Measurements from ENCODE around the gene PHYH. TPM values are rescaled to one million over a fixed set of nuclear protein-coding genes. Genes with fewer than 3 reads are reported as not detected.

The PHYH gene
- total and polyA plus RNA-seq, 4 donors: 45.4 to 139 (median 86.8) TPM

- H3K27me3 ChIP-seq (ENCODE audit: control insufficient read depth in 4 of 4, insufficient read depth in 4 of 4, low read length in 3 of 4): no peaks in the 10 kb centered on the region
- no peaks in the 10 kb centered on the region for H3K4me1 ChIP-seq (ENCODE audit: control insufficient read depth in 4 of 4, insufficient read depth in 4 of 4, low read length in 3 of 4)
- WGBS: 90% methylated on average over 16 of the region's 16 CpGs
- H3K4me3 ChIP-seq (ENCODE audit: low read depth in 1 of 3, low read length in 3 of 3): no peak overlapping the region
- no peaks in the 10 kb centered on the region for H3K36me3 ChIP-seq (ENCODE audit: control insufficient read depth in 4 of 4, insufficient read depth in 3 of 4, low read depth in 1 of 4, low read length in 3 of 4)
- H3K27ac ChIP-seq (ENCODE audit: low read depth in 1 of 2, low read length in 2 of 2): no peak overlapping the region
- H3K9me3 ChIP-seq (ENCODE audit: control insufficient read depth in 4 of 4, low read length in 3 of 4): no peaks in the 10 kb centered on the region
- no peak for DNase-seq (ENCODE audit: low spot score)
- TF ChIP-seq RAD21 (IDR thresholded peaks at IDR 0.05): no peak
- TF ChIP-seq EGR1 (IDR thresholded peaks at IDR 0.05; ENCODE audit: low read depth in 2 of 2): no peak
- TF ChIP-seq CTCF (IDR thresholded peaks at IDR 0.05; ENCODE audit: low read depth, low read length, missing input control): no peak
- TF ChIP-seq NR2F2 (IDR thresholded peaks at IDR 0.05): no peak
- TF ChIP-seq HNF4A (conservative IDR thresholded peaks at IDR 0.05): no peak
- TF ChIP-seq, protein P1, sequence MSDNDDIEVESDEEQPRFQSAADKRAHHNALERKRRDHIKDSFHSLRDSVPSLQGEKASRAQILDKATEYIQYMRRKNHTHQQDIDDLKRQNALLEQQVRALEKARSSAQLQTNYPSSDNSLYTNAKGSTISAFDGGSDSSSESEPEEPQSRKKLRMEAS (IDR thresholded peaks at IDR 0.05): no peak
- no peak for TF ChIP-seq RXRA (IDR thresholded peaks at IDR 0.05)
- TF ChIP-seq JUND (IDR thresholded peaks at IDR 0.05): no peak
- TF ChIP-seq ATF3 (IDR thresholded peaks at IDR 0.05): no peak
- TF ChIP-seq, protein P2, sequence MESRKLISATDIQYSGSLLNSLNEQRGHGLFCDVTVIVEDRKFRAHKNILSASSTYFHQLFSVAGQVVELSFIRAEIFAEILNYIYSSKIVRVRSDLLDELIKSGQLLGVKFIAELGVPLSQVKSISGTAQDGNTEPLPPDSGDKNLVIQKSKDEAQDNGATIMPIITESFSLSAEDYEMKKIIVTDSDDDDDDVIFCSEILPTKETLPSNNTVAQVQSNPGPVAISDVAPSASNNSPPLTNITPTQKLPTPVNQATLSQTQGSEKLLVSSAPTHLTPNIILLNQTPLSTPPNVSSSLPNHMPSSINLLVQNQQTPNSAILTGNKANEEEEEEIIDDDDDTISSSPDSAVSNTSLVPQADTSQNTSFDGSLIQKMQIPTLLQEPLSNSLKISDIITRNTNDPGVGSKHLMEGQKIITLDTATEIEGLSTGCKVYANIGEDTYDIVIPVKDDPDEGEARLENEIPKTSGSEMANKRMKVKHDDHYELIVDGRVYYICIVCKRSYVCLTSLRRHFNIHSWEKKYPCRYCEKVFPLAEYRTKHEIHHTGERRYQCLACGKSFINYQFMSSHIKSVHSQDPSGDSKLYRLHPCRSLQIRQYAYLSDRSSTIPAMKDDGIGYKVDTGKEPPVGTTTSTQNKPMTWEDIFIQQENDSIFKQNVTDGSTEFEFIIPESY (IDR thresholded peaks at IDR 0.05): no peak
- TF ChIP-seq FOXA2 (IDR thresholded peaks at IDR 0.05): no peak
- no peak for TF ChIP-seq YY1 (IDR thresholded peaks at IDR 0.05)
- TF ChIP-seq HNF4G (IDR thresholded peaks at IDR 0.05): no peak
- TF ChIP-seq REST (IDR thresholded peaks at IDR 0.05): no peak
- no peak for TF ChIP-seq SP1 (IDR thresholded peaks at IDR 0.05)
- no peak overlapping the region for H3K9ac ChIP-seq (ENCODE audit: low read depth in 1 of 2, low read length in 2 of 2)
Observed at GRCh38 chr10:13238271-13239077, 61.4 kb downstream of the PHYH start.

All from liver (tissue), 9 donors.